ENCODE data around the gene L3MBTL2.
"Not testable (repeated sequence)": the region's sequence is repeated elsewhere in the genome, so short reads cannot be mapped to it uniquely, and the experiment has no call there.

Gene L3MBTL2
- 10.9 to 51.7 (median 36.6) reads per million in 18 experiments for total RNA-seq

- peak; percentile 95 to 96 for DNase-seq
These were observed at the start of gene L3MBTL2 for GRCh38 chr22:41204992-41205900. TSS of gene L3MBTL2 (plus strand) at chr22:41205312. CDS start at chr22:41205363, 51 bp downstream.

DNA sequence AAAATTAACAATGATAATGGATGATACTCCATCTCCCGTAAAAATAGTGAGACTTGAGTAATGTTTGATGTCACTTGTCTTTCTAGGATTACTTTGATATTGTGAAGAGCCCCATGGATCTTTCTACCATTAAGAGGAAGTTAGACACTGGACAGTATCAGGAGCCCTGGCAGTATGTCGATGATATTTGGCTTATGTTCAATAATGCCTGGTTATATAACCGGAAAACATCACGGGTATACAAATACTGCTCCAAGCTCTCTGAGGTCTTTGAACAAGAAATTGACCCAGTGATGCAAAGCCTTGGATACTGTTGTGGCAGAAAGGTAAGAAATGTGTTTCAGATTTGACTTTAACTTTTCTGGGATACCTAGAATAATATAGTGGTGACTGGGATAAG is 48.0 kb upstream of the L3MBTL2 start:
- no peak for DNase-seq

GRCh38 chr22:41169157-41169556 is 36.0 kb upstream of the L3MBTL2 start:
- DNase-seq, result no peak

- no peak for DNase-seq
These were observed 33.1 kb upstream of the L3MBTL2 start for GRCh38 chr22:41171996-41172395.

DNA sequence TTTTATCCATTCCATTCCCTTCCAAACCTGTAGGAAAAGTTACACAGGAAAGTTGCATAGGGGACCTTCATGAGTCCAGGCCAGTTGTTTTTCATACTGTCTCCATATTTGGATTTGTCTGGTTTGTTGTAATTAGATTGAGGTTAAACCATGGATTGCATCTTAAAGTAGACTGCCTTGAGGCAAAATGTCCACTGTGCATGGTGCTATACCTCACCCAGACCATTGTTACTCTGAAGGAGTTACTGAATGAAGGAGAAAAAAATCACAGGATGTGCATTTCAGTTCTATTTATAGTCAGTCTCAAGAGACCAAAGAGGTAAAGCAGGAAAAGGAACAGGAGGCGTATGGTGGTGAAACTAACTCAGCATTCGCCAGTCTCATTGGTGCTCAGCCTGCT is 29.6 kb upstream of the L3MBTL2 start:
- no peak for DNase-seq

- DNase-seq, result no peak
These were observed 28.0 kb upstream of the L3MBTL2 start for GRCh38 chr22:41177040-41177621.

GRCh38 chr22:41177622-41178424 is 27.3 kb upstream of the L3MBTL2 start:
- no peak for DNase-seq

GRCh38 chr22:41178425-41178975 is 26.6 kb upstream of the L3MBTL2 start:
- DNase-seq, result no peak

DNA sequence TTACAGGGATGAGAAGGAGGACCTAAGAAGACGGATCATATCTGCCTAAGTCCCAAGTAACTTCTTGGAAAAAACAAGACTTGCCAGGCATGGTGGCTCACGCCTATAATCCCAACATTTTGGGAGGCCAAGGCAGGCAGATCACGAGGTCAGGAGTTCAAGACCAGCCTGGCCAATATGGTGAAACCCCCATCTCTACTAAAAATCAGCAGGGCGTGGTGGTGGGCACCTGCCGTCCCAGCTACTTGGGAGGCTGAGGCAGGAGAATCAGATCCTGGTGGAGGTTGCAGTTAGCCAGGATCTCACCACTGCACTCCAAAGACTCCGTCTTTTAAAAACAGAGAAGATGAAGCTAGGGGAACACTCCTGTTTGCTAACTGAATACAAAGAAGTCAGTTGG is 24.8 kb upstream of the L3MBTL2 start:
- DNase-seq, result not testable (repeated sequence)

DNA sequence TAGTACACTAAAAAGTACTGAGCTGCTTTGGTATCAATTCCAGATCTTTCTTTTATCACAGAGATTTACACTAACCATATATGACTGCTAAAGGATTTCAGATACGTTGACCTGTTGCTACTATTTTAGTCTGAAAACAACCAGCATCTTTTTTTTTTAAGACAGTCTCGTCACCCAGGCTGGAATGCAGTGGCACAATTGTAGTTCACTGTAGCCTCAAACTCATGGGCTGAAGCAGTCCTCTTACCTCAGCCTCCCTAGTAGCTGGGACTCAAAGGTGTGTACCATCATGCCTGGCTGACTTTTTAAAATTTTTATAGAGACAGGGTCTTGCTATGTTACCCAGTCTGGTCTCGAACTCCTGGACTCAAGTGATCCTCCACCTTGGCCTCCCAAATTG is 24.2 kb upstream of the L3MBTL2 start:
- no peak for DNase-seq

GRCh38 chr22:41181349-41182241 is 23.5 kb upstream of the L3MBTL2 start:
- peak; percentile 61 to 79 for DNase-seq

GRCh38 chr22:41184679-41185078 is 20.4 kb upstream of the L3MBTL2 start:
- no peak for DNase-seq

- no peak for DNase-seq
These were observed 13.6 kb upstream of the L3MBTL2 start for GRCh38 chr22:41191467-41191866.

- DNase-seq, result no peak
These were observed 11.3 kb upstream of the L3MBTL2 start for GRCh38 chr22:41193829-41194228.

GRCh38 chr22:41197038-41197972 is 7.8 kb upstream of the L3MBTL2 start:
- DNase-seq, result peak; percentile 67 to 84

GRCh38 chr22:41198027-41198580 is 7.0 kb upstream of the L3MBTL2 start:
- peak in 1 of 2 donors; percentile 24 for DNase-seq

DNA sequence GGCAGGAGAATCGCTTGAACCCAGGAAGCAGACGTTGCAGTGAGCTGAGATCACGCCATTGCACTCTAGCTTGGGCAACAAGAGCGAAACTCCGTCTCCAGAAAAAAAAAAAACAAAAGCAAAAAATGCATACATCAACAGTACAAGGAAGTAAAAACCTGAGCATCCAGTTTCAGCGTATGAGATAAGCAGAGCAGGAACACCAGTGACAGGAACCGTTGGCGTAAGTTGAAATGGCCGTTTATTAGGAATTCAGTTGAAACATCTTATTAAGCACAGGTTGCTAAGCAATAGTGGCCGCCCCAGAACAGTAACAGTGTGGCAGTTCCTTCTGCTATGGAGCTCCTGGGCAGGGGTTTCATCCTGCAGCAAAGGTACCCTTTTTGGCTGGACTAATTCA is 4.0 kb upstream of the L3MBTL2 start:
- DNase-seq, result peak; percentile 10 to 19

GRCh38 chr22:41203118-41203517 is 2.0 kb upstream of the L3MBTL2 start:
- no peak for DNase-seq

- DNase-seq, result no peak
These were observed 1.0 kb upstream of the L3MBTL2 start for GRCh38 chr22:41204066-41204465.

DNA sequence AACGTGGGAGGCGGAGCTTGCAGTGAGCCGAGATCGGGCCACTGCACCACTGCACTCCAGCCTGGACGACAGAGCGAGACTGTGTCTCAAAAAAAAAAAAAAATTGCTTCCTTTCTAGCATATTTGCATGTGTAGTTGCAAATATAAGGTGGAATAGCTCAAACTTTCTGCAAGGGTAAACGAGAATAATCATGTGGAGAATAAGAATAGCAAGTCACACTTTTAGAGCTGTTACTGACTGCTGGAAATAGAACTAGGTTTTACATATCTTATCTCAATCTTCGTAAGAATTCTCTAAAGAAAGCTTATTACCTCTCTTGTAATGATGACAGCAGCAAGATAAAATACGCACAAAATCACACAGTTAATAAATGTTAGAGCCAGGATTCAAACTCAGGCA is 1.6 kb downstream of the L3MBTL2 start:
- no peak for DNase-seq

Measured in inflammatory macrophage (primary cell).